LHCN-M2 (cell line): Measurements from ENCODE around the gene TSPAN31. TPM values are rescaled to one million over a fixed set of nuclear protein-coding genes. Genes with fewer than 3 reads are reported as not detected.
"Not testable (repeated sequence)": the region's sequence is repeated elsewhere in the genome, so short reads cannot be mapped to it uniquely, and the experiment has no call there.

ENCODE experiments used
- DNase-seq: peaks from one replicate; pipeline ENCODE4 v3.0.0-alpha.2; 2012; ENCODE audit warnings: low read depth
- total RNA-seq: library from RNA; depleted of rRNA; stranded (reverse); fragments of >200 nt; gene quantifications from 2 replicates; pipeline ENCODE4 v1.2.3, GENCODE V29; 2014

TSPAN31 gene
- total RNA-seq, 1 experiment from 2014 or later: 67.3 TPM

DNA sequence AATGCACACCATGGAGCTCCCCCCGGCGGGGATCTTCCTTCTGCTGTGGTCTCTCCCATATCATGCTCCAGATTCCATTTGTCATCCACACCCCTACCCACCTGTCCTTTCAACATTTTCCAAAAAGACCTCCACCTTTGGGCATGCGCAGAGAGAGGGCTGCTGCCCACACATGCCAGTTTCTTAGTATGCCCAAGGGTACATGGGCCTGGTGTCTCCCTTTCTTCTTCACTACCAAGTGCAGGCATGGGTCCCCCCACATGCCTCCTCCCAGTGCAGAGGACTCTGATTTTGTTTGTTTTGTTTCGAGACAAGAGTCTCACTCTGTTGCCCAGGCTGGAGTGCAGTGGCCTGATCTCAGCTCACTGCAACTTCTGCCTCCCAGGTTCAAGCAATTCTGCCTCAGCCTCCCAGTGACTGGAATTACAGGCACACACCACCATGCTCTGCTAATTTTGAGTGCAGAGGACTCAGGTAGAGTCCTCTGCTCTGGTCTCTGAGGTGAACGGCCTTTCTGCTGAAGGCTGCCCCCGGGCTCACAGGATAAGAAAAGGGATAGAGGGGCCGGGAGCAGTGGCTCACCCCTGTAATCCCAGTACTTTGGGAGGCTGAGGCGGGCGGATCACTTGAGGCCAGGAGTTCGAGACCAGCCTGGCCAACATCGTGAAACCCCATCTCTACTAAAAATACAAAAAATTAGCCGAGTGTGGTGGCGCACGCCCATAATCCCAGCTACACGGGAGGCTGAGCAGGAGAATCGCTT is 22.8 kb upstream of the TSPAN31 start:
- not testable (repeated sequence) for DNase-seq

DNA sequence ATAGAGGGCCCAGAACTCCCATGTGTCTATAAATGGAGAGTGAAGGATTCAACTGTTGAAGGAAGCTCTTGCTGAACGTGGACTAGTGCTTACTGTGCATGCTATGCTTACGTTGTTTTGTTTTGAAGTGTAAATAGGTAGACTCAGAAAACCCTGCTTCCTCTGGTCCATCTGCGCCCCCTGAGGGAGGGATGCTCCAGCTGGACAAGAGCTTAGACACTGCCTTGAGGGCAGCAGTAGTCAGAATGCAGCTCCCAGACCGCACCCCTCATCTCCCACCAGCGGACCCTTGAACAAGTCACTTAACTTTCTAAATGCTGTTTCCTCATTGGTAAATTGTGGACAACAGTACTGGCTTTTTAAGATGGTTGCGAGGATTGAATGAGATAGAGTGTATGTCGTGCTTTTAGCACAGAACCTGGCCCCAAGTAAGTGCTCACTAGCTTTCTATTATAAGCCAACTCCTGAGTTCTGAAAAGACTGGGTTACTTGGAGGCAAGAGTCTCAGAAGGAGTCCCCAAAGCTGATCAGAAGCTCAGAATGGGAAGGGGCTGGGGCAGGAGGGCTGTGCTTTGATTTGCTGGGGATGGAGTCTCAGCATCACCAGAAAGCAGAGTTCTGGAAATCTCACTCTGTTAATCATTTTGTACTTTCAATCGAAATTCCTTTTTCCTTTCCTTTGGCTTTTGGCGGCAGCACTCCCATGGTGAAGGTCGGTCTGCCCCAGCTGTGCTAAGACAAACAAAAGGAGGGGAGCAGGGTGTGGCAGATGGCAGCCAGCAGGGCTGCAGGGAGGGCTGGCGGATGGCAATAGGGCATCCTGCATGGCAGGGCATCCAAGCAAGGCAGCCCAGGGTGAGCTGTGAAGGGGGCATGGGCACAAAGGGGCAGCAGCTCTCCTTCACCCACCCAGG is 21.9 kb upstream of the TSPAN31 start:
- no peak for DNase-seq

DNA sequence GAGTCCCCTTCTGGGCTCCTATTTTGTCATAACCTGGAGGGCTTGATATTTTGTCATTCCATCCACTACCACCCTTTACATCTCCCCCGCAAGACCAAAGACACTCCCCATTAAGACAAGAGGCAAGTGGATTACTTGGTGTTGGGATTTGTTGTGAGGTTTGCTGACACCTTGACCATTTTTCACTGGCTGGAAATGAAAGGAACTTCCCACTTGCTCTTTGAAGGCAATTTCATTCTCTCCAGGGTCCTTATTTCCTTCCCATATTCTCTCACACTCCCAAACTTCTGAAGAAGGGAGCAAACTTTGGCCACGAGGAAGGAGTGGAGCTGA is 21.2 kb upstream of the TSPAN31 start:
- no peak for DNase-seq

DNA sequence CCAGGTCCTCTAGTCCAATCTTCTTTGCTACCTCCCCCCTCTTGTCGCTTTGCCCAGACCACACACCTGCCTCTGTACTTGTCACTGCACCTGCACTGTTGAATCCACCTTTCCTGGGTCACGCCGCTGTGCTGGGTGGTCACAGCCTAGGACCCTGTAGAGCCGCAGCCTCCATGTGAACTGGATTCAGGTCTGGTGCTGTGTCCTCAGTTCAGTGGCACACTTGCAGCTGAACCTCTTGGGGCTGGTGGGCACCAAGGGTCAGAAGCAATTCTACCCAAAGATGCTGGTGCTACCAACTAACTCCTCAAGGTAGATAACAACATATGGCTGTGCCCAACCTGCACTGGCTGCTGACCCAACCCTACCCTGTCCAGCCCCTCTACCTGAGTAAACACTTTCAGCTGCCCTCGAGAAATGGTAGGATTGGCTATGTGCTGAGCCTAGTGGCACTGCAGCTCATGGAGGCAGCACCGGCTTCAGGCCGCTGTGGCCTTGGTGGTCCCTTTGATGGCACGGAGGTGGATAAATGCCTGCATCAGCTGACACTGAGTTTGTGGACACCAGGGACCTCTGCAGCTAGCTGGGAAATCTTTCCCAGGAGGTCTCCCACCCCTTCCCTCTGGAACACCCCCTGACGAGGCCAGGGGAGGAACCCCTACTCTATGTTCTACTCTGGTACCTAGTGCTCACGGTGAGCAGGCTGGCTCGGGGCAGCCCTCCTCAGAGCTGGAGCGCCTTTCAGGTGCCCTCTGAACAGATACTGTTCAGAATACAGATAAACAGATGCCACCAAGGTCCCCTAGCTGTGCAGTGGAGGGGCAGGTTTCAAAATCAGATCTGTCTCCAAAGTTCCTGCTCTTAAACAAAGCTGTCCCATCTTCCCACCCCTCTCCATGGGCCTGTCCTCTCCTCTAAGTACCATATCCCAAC is 20.6 kb upstream of the TSPAN31 start:
- DNase-seq: no peak

DNA sequence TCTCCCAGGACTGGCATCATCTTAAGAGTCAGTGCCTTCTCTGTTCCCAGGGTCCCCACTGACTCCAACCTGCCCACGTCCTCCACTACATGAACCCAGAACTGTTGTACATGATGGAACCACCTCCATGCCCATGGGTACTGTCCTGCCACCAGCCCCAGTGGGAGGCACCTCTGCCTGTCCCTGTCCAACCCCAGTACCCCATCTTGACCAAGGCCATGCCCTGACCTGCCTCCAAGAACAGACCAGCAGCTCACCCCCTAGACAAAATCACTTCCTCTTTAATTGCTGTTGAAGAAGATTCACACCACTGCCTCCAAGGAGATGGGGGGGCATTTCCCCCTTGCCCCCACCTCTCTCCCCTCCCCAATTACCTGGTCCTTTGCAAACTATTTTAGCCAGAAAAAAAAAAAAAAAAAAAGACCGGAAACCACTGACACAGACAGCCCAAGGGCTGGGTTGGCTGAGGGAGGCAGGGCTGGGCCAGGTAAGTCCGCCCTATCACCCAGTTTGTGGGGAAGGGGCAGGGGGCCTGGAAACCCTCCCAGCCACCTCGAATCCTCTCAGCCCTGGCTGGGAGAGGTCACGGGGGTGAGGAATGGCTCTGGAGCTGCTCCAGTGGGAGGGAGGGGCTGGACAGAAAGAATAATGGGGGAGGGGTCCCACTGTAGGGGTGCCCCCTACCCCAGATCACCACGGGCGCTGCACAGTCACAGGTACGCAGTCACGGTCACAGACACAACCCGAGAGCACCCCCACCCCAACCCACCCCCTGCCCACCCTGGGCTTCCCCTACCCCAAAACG is 19.7 kb upstream of the TSPAN31 start:
- DNase-seq: no peak

DNA sequence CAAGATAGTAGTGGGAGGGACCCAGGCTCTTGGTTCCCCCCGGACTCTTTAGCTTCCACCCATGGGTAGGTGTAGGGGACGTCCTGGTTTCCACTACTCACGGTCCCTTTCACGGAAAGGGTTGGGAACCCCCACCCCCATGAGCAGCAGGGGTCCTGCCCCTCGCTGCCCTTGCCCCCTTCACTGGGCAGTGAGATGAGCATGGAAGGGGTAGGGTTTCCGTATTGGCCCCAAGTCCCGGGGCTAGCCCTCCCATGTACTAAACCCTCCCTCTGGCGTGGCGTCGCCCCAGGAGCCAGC is 19.0 kb upstream of the TSPAN31 start:
- no peak for DNase-seq

DNA sequence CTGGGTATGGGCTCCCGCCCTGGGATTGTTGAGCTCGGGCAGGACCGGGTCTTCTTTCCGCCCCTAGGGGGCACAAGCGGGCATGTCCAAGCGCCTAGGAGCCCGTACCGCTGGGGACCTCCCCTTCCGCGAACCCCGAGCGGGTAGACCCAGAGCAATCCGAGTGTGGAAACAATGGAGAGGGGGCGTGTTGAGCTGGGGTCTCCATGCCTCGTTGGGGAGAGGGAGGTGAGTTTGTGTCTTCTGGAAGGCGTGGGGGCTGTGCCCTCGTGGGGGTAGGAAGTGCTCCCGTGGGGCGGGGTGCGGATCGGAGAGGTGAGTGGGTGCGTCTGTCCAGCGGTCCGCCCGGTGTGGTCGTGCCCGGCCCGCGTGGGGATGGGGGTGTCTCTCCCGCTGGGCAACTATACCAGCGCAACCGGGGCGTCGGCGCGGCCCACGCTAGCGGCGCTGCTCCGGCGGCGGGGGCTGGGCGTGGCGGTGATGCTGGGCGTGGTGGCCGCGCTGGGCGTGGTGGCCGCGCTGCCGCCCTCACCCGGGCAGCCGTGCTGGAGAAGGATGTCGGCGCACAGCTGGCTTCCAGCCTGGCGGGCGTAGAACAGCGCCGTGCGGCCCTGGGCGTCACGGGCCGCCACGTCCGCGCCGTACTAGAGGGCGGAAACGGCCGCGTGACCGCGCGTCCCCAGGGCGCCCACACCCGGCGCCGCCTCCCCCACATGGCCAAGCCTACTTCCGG is 18.5 kb upstream of the TSPAN31 start:
- DNase-seq: peak; percentile 85

DNA sequence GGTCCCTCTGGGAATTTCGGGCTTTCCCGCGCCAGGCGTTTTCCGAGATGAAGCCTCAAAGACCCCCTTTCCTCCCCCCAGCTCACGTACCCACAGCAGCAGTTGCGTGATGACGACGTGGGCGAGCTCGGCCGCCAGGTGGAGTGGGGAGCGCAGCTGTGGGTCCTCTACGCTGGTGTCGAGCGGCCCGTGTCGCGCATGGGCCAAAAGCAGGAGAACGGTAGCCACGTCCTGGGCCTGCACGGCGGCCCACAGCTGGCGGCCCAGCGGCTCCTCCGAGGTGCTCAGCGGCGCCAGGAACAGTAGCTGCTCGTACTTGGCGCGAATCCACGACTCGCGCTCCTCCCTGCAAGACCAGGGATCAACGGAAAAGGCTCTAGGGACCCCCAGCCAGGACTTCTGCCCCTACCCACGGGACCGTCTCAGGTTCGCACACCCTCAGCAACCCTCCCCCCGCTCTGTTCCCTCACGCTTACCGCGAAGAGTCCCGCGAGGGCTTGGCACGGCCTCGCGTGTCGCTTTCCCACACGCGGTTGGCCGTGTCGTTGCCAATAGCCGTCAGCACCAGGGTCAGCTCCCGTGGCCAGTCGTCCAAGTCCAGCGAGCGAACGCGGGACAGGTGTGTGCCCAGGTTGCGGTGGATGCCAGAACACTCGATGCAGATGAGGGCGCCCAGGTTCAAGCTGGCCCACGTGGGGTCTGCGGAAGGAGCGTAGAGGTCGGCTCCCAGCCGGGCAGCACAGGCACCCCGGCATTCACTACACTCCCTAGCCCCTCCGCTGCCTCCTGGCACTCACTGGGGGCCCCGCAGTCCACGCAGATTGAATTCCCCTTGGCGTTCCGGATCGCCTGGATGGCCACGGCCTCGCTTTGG is 17.7 kb upstream of the TSPAN31 start:
- no peak for DNase-seq

DNA sequence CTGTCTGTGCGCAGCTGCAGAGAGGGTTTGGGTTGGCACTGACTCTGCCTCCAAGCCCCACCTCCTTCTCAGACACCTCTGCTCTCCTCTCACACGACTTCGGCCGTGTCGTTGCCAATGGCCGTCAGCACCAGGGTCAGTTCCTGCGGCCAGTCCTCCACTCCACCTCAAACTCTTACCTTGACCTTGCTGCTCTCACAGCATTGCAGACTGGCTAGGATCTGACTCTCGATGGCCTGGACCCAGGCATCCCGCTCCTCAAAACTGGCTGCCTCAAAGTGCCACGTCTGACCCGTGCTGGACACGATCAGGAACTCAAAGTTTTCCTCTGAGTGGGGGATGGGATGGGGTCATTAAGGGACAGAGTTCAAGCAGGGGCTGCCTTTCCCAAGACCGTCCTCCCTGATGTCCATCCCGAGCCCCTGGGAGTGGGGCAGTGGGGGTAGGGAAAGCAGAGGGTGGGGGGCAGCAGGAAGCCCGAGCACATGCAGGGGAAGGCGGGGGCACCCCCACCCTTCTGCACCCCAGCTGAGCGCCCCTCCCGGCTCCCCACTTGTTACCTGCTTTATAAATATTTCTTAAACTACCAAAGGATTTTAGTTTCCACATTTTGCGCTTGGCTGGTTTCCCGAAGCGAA is 17.0 kb upstream of the TSPAN31 start:
- DNase-seq: no peak

DNA sequence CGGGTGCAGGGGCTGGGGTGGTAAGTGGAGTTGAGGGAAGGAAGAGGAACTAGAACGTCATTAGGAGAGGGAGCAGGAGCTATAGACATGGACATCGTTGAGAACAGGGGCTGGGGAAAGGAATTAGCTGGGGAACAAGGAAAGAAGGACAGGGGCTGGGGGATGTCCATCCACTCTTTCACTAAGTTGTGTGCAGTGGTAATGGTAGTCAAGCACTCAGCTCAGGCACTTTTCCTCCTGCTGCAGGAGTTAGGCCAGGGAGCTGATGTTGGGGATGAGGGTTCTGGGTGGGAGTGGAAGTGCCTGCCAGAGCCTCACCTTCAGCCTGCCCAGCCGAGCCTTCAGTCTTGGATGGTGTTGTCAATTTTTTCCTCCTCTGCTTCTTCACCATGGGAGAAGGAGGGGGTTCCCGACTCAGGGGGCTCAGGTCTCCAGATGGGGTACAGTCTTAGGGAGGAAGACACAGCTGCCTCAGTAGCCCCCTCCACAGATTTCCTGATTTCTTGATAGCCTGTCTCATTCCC is 15.5 kb upstream of the TSPAN31 start:
- DNase-seq: no peak

DNA sequence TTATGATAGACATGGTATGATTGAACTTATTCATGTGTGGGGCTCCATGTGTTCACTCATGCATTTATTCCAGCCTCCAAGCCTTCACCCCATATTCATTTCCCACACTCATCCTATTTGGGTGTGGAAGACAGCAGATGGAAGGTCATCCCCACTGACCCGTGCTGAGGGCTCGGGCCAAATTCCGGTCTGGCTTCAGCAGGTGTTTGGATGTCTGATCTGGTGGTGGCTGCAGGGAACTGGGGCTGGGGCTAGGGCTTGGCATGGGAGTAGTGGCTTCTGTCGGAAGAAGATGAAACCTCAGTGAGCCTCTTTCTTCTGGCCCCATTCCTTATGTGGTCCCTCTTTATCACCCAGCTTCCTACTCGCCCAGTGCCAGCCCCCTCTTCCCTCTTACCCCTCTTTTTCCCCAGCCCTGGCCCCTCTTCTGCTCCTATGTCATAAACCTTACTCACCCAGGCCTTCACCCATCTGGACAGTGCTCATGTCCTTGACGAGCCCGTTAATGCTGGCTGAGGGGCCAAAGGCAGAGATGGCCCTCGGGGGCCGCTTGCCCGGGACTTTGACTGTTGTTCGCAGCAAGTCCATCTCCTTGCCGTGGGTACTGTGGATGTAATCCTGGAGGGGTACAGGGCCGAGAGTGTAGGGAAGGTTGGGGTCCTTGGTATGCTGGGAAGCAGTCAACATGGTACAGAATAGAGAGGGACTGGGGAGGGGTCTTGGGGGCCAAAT is 14.3 kb upstream of the TSPAN31 start:
- no peak for DNase-seq

DNA sequence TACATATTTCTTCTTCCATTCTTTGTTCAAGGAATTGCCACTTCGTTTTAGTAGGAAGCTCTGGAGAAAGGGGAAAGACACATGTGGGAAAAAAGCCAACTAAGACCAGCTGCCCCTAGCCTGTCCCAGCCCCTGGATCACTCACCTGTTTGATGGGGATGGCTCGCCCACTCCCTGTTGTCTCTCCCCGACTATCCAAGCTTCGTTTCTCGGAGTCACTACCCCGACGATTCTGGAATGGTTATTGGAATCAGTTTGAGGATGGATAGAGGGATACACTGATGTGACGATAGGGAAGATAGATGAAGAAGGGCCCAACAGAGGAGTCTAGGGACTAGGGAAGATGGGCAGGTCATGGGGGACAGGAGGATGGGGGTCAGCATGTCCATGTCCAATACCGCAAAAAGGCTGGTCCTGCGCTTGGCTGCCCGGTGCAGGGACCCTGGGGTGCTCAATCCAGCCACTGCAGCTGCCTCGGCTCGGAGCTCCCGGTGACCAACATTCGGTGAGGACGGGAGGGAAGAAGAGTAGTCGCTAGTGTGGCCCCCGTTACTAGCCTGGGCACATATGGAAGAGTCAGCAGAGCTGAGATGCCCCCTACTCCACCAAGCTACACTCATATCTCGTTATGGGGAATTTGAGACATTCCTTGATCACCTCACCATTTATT is 13.3 kb upstream of the TSPAN31 start:
- no peak for DNase-seq

DNA sequence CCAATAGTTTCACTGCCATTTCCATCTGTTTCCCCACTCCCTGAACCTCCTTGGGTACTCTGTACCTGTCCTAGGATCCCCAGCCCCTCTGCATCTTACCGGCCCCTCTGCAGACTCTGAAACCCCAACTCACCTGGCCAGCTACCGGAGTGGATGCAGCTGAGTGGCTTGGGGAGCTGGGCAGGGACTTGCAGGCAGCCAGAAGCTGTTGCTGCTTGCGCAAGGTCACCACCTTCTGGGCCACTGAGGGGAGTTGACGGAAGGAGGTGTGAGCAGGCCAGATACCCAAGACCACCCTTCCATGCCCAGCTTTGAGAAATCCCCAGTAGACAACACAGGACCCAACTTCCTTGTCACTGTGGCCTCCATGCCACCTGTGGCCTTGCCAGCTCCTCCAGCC is 12.6 kb upstream of the TSPAN31 start:
- no peak for DNase-seq

DNA sequence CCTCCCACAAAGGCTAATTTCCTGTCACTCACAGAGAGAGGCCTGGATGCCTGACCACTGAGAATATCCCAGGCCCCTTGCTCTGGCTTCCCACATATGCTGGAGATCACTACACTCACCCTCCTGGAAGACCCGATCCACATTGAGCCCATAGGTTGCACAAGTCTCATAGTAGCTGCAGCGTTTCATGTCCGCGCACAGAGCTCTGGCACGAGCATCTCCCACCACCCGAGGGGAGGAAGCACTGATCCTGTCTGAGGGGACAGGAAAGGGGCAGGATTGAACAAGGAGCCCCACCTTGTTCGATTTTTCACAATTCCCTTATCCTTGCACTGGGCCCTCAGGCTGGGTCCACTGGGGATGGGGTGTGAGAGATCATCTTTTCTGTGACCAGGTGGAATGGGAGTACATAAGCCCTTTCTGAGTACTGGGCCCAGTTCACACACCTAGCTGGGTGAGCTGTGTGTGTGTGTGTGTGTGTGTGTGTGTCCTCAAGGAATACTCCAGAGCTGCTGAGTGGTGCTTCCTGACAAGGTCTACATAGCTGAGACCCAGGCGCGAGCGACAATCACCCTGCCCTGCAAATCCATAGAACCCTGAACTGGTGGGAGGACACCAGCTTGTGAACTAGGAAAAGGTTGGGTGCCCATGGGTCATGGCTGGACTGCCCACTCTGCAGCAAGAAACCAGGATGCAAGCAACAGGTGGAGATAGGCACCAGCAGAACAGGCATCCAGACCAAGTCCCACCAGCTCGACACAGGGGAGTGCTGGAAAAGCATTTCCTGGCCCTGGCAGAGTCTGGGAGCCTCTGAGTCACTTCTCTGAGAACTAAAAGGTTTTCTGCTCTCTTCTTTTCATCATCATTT is 11.9 kb upstream of the TSPAN31 start:
- no peak for DNase-seq

DNA sequence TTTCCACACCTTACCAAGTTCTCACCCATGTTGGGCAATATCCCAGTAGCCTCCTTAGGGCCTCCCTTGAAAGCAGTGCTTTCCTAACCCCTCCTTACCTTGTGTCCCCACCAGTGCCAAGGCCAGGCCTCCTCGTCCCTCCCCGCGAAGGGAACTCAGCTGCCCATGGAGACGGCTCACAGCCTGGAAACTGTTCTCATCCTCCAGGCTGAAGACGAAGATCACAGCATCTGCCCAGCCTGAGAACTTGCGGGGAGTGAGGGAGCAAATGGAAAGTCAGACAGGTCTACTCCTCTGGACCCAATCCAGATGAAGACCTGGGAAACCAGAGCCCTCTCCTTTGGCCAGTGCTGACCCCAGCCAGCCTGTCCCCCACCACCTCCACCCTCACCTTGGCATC is 10.9 kb upstream of the TSPAN31 start:
- DNase-seq: no peak

DNA sequence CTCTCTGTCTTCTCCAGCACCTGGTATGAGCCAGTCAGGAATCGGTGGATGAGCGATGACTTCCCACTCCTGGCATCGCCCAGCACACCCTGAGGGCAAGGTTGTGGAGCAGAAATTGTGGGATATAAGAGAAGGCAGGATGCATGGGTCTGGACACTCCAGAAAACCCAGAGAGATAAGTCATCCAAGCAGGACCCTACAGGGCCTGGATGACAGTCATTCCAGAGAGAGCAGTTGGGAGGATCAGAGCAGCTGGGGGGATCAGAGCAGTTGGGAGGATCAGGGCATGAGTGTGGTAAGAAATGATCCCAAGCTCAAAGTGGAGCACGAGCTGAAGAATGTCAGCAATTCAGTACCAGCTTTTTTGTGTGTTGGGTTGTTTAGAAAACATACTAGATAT is 10.2 kb upstream of the TSPAN31 start:
- DNase-seq: peak; percentile 46
